ENCODE results near the gene TMEM106C.

- TF ChIP-seq GATA2 (IDR thresholded peaks at IDR 0.05; ENCODE audit: low read depth, low read length) (no peak), GATA3 (IDR thresholded peaks at IDR 0.05; ENCODE audit: low read depth, low read length) (no peak)
These were observed 54.1 kb downstream of the TMEM106C start for GRCh38 chr12:48017496-48017895.

All from SH-SY5Y (cell line).